Endothelial cell of umbilical vein (primary cell): Measurements from ENCODE around the gene SORT1. TPM values are rescaled to one million over a fixed set of nuclear protein-coding genes. Genes with fewer than 3 reads are reported as not detected.

Source experiments
- BruUV-seq: library from RNA; stranded (reverse); fragments of 400-500 nt; replicated peaks from 2 replicates; lab custom pipeline; 2021; lab: Mats Ljungman, UMichigan
- CTCF ChIA-PET: fragments of 300-600, 350-600 bp; sonication (Branson Sonifier 250); formaldehyde crosslinking; loops from one replicate; lab custom pipeline; 2021; ENCODE audit warnings: antibody characterized with exemption, inconsistent platforms; lab: Charles Lee
- POLR2A ChIA-PET: fragments of 300-600, 350-600 bp; sonication (Branson Sonifier 250); formaldehyde crosslinking; loops from one replicate; lab custom pipeline; 2021; ENCODE audit warnings: antibody characterized with exemption, inconsistent platforms; lab: Charles Lee
- DNase-seq: peaks from one replicate; pipeline ENCODE4 v3.0.0-alpha.2; 2011; ENCODE audit warnings: low read depth, low spot score
- FAIRE-seq: peaks from 2 replicates; lab custom pipeline; 2011; peaks lifted over from hg19 to GRCh38; lab: Jason Lieb, UNC
- H2AFZ ChIP-seq: 2 replicates; pipeline ENCODE4 v1.6.0; 2012; ENCODE audit warnings: low read depth, low read length, control low read depth, inconsistent platforms
- H3K27ac ChIP-seq: 2 replicates; pipeline ENCODE4 v1.5.1; 2011; ENCODE audit warnings: low read depth, mild to moderate bottlenecking, control low read depth, low read length, moderate library complexity; ENCODE audit not compliant: insufficient read depth
- H3K27me3 ChIP-seq, 2 experiments: 2 replicates each; pipeline versions ENCODE4 v1.6.0 to v1.6.1; 2011; ENCODE audit warnings: low read length in 2 of 2, mixed read lengths in 1 of 2; ENCODE audit not compliant: control insufficient read depth in 2 of 2, insufficient read depth in 2 of 2
- H3K36me3 ChIP-seq, 2 experiments: 2 replicates in 1 of 2; 3 replicates in 1 of 2; pipeline ENCODE4 v1.5.1; 2011; ENCODE audit warnings: low read length in 2 of 2, mild to moderate bottlenecking in 1 of 2, moderate library complexity in 1 of 2; ENCODE audit not compliant: control insufficient read depth in 2 of 2, insufficient read depth in 2 of 2; ENCODE audit errors: extremely low read depth in 1 of 2
- H3K4me1 ChIP-seq: 3 replicates; pipeline ENCODE4 v1.5.1; 2011; ENCODE audit warnings: mild to moderate bottlenecking, low read length; ENCODE audit not compliant: control insufficient read depth, insufficient read depth; ENCODE audit errors: extremely low read depth
- H3K4me2 ChIP-seq: 2 replicates; pipeline ENCODE4 v1.6.1; 2011; ENCODE audit warnings: low read length, control low read depth, mixed read lengths; ENCODE audit not compliant: insufficient read depth
- H3K4me3 ChIP-seq, 3 experiments: fragments of 200-600 bp in 1 of 3; sonication (generic), shearing (Covaris generic) in 1 of 3; replicated peaks in 1 of 3; 2 replicates each; pipeline ENCODE4 v1.5.1; 2011 to 2016; ENCODE audit warnings: control low read depth in 3 of 3, low read length in 3 of 3, mild to moderate bottlenecking in 2 of 3, inconsistent platforms in 1 of 3, low read depth in 1 of 3, moderate library complexity in 1 of 3; ENCODE audit not compliant: insufficient read depth in 1 of 3
- H3K79me2 ChIP-seq: 2 replicates; pipeline ENCODE4 v1.6.0; 2012; ENCODE audit warnings: low read length, inconsistent platforms; ENCODE audit not compliant: control insufficient read depth, insufficient read depth
- H3K9ac ChIP-seq: replicated peaks from 2 replicates; pipeline ENCODE3; 2011; ENCODE audit warnings: low read length, control low read depth; ENCODE audit not compliant: insufficient read depth; ENCODE audit errors: extremely low read depth
- H3K9me1 ChIP-seq: replicated peaks from 3 replicates; pipeline ENCODE4 v1.6.0; 2011; ENCODE audit warnings: mild to moderate bottlenecking, low read length; ENCODE audit not compliant: control insufficient read depth, insufficient read depth; ENCODE audit errors: extremely low read depth
- H3K9me3 ChIP-seq: replicated peaks from 2 replicates; pipeline ENCODE4 v1.5.1; 2012; ENCODE audit warnings: low read length, inconsistent platforms; ENCODE audit not compliant: control insufficient read depth, insufficient read depth
- H4K20me1 ChIP-seq: replicated peaks from 2 replicates; pipeline ENCODE3; 2011; ENCODE audit warnings: mild to moderate bottlenecking, low read length; ENCODE audit not compliant: control insufficient read depth, insufficient read depth; ENCODE audit errors: extremely low read depth
- CTCF ChIP-seq, 2 donors: IDR thresholded peaks; 1 replicate in 1 of 2; 2 replicates in 1 of 2; pipeline ENCODE4 v1.5.1; 2011; ENCODE audit warnings: low read length in 2 of 2, mild to moderate bottlenecking in 2 of 2, moderate library complexity in 2 of 2, control low read depth in 1 of 2, inconsistent platforms in 1 of 2, low read depth in 1 of 2; ENCODE audit not compliant: insufficient read depth in 1 of 2; ENCODE audit errors: extremely low read depth in 1 of 2
- EZH2 ChIP-seq: IDR thresholded peaks from 2 replicates; pipeline ENCODE4 v1.6.1; 2012; ENCODE audit warnings: borderline replicate concordance, low read depth, mild to moderate bottlenecking, moderate library complexity, low read length, inconsistent platforms; ENCODE audit not compliant: severe bottlenecking
- FOS ChIP-seq: IDR thresholded peaks from 2 replicates; pipeline ENCODE4 v1.6.1; 2011; ENCODE audit warnings: mild to moderate bottlenecking, low read length, moderate library complexity, borderline replicate concordance; ENCODE audit not compliant: insufficient read depth
- GATA2 ChIP-seq: IDR thresholded peaks from 2 replicates; pipeline ENCODE4 v1.7.0; 2011; ENCODE audit warnings: low read depth, mild to moderate bottlenecking, moderate library complexity, mixed read lengths, low read length; ENCODE audit not compliant: insufficient read length, insufficient read depth
- JUN ChIP-seq: IDR thresholded peaks from 2 replicates; pipeline ENCODE4 v1.6.1; 2011; ENCODE audit warnings: borderline replicate concordance, low read depth; ENCODE audit not compliant: insufficient read length, insufficient read depth
- MYC ChIP-seq: IDR thresholded peaks from one replicate; pipeline ENCODE4 v1.6.1; 2011; ENCODE audit warnings: mild to moderate bottlenecking, low read depth, low read length
- POLR2A ChIP-seq: IDR thresholded peaks from 2 replicates; pipeline ENCODE4 v1.6.1; 2012; ENCODE audit warnings: low read depth, mild to moderate bottlenecking, control low read depth, low read length
- POLR2AphosphoS5 ChIP-seq: IDR thresholded peaks from 2 replicates; pipeline ENCODE4 v1.6.1; 2012; ENCODE audit warnings: low read depth, mild to moderate bottlenecking, control low read depth, low read length, moderate library complexity; ENCODE audit not compliant: insufficient read depth
- dilution Hi-C: fragments of 300-500 bp; cut with MboI; formaldehyde crosslinking; loops from one replicate; pipeline ENCODE4 v1.15.0; 2019; ENCODE audit warnings: low sequenced_read_pairs; ENCODE audit not compliant: extremely low pct_ligation_motif_present
- intact Hi-C: fragments of 100-400 bp; cut with micrococcal nuclease; formaldehyde crosslinking; loops from one replicate; pipeline ENCODE4 v1.10.0; 2022
- polyA plus RNA-seq, 4 experiments: library from polyadenylated mRNA; depleted of rRNA in 3 of 4; stranded (reverse) in 3 of 4; unstranded in 1 of 4; fragments of >200 nt; gene quantifications; 2 replicates each; pipeline versions ENCODE4 v1.2.1 to v1.2.3, GENCODE V29; 2011 to 2012; ENCODE audit warnings: missing spikeins in 1 of 4
- total RNA-seq: library from RNA; stranded (reverse); gene quantifications from 2 replicates; pipeline ENCODE4 v1.2.3, GENCODE V29; 2021
- TF ChIP-seq, protein P1 (sequence below): IDR thresholded peaks from 2 replicates; pipeline ENCODE4 v1.6.1; 2011; ENCODE audit not compliant: insufficient read depth, insufficient read length

SORT1 gene
- total and polyA plus RNA-seq, 2 donors (not counting 3 experiments of a cell fraction or from before 2014, with no cell fraction given), result 6.8 to 17.8 TPM

DNA sequence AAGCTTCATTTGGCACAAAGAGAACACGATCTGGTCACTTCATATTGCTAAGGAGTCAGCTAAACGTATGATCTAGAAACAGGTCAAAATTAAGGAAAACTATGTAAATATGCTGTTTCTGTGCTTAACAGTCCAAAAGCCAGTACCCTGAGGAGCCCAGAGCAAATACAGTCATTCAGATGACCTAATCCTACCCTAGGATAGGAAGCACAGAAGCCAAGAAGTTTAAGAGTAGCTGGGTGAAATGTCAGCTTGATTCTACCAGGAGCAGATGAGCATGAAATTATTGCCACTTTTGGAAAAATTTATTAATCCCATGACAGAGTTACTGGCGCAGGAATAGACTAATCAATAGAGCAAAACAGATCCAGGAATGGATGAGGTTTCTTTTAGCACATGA is 18.3 kb downstream of the SORT1 start:
- H3K27ac ChIP-seq, result no peak overlapping the region
- H3K9me1 ChIP-seq, result no peaks in the 10 kb centered on the region
- no peak overlapping the region for H3K9ac ChIP-seq
- no peaks in the 10 kb centered on the region for H3K79me2 ChIP-seq
- no peak for FAIRE-seq
- no TSS peak for BruUV-seq
- dilution Hi-C loops (no loop called here), intact Hi-C loops (no loop called here)
- H3K9me3 ChIP-seq, result no peaks in the 10 kb centered on the region
- TF ChIP-seq FOS, result no peak
- TF ChIP-seq EZH2, result no peak
- TF ChIP-seq MYC, result no peak
- no peak for TF ChIP-seq JUN
- no peak for TF ChIP-seq POLR2A
- no peak overlapping the region for H3K4me3 ChIP-seq
- peaks cover 0 to 1% of the 10 kb centered on the region in 2 experiments for H3K27me3 ChIP-seq
- no peaks in the 10 kb centered on the region for H3K36me3 ChIP-seq
- POLR2A ChIA-PET, result no interaction called here
- H3K4me2 ChIP-seq, result no peak overlapping the region
- CTCF ChIA-PET, result interaction anchor here (0.5 to 1.4 kb wide), 6 partner anchors 12 to 102 kb away, joined by 3 to 5 read pairs (median 4); no protein-coding TSS in a partner anchor
- H2AFZ ChIP-seq, result no peak overlapping the region
- H3K4me1 ChIP-seq, result no peaks in the 10 kb centered on the region
- no peaks in the 10 kb centered on the region for H4K20me1 ChIP-seq
- DNase-seq, result no peak

DNA sequence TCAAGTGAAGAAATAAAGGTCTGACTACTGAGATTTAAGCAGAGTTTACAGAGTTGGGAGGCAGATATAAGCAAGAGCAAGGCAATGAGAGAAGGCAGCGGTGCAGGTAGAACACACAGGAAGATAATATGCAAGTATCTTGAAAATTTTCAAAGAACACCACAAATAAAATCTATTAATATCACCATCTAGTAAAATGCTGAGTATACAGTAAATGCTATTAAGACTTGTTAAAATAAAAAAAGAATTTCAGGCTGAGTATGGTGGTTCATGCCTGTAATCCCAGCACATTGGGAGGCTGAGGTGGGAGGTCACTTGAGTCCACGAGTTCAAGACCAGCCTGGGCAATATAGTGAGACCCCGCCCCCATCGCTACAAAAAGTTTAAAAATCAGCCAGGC is 20.0 kb downstream of the SORT1 start:
- H3K9ac ChIP-seq, result no peak overlapping the region
- peaks cover 0 to 1% of the 10 kb centered on the region in 2 experiments for H3K27me3 ChIP-seq
- TF ChIP-seq GATA2 (no peak), JUN (no peak), MYC (no peak), POLR2A (no peak), POLR2AphosphoS5 (no peak), FOS (no peak), EZH2 (no peak), CTCF (IDR thresholded peaks at IDR 0.05; ENCODE audit: extremely low read depth in 1 of 2, insufficient read depth in 1 of 2, low read depth in 1 of 2, low read length in 2 of 2) (no peak)
- TF ChIP-seq, protein P1, sequence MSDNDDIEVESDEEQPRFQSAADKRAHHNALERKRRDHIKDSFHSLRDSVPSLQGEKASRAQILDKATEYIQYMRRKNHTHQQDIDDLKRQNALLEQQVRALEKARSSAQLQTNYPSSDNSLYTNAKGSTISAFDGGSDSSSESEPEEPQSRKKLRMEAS, result no peak
- H3K4me3 ChIP-seq, result no peak overlapping the region
- H3K4me1 ChIP-seq, result no peaks in the 10 kb centered on the region
- no TSS peak for BruUV-seq
- H3K4me2 ChIP-seq, result no peak overlapping the region
- no peaks in the 10 kb centered on the region for H4K20me1 ChIP-seq
- H3K36me3 ChIP-seq, result no peaks in the 10 kb centered on the region
- H2AFZ ChIP-seq, result no peak overlapping the region
- DNase-seq (no peak), FAIRE-seq (no peak)
- POLR2A ChIA-PET, result no interaction called here
- no peaks in the 10 kb centered on the region for H3K79me2 ChIP-seq
- intact Hi-C loops (no loop called here), dilution Hi-C loops (no loop called here)
- CTCF ChIA-PET, result no interaction called here
- H3K9me3 ChIP-seq, result no peaks in the 10 kb centered on the region
- H3K9me1 ChIP-seq, result no peaks in the 10 kb centered on the region
- no peak overlapping the region for H3K27ac ChIP-seq
